NCI-H2081 (cell line): ENCODE data around the gene ANKHD1.
"Not testable (repeated sequence)": the region's sequence is repeated elsewhere in the genome, so short reads cannot be mapped to it uniquely, and the experiment has no call there.

ENCODE experiments used
- DNase-seq, 2 experiments: peaks; one replicate each; lab custom pipeline; 2025; lab: John Stamatoyannopoulos, UW

ANKHD1 gene

GRCh38 chr5:140421375-140421774 is 19.7 kb downstream of the ANKHD1 start:
- not testable (repeated sequence) for DNase-seq

- no peak for DNase-seq
Observed at GRCh38 chr5:140423609-140424008, 22.0 kb downstream of the ANKHD1 start.

- no peak for DNase-seq
Observed at GRCh38 chr5:140424135-140424534, 22.5 kb downstream of the ANKHD1 start.

- DNase-seq = not testable (repeated sequence)
Observed at GRCh38 chr5:140427726-140428125, 26.1 kb downstream of the ANKHD1 start.

GRCh38 chr5:140429724-140430123 is 28.1 kb downstream of the ANKHD1 start:
- DNase-seq = no peak

- no peak for DNase-seq
Observed at GRCh38 chr5:140432212-140432611, 30.6 kb downstream of the ANKHD1 start.

- DNase-seq = no peak
Observed at GRCh38 chr5:140432916-140433315, 31.3 kb downstream of the ANKHD1 start.

- DNase-seq = not testable (repeated sequence)
Observed at GRCh38 chr5:140457368-140457767, 55.7 kb downstream of the ANKHD1 start.

- no peak for DNase-seq
Observed at GRCh38 chr5:140466981-140467742, 65.5 kb downstream of the ANKHD1 start.

- DNase-seq = no peak
Observed at GRCh38 chr5:140468188-140468587, 66.6 kb downstream of the ANKHD1 start.

- DNase-seq = no peak
Observed at GRCh38 chr5:140469259-140469658, 67.6 kb downstream of the ANKHD1 start.

- no peak for DNase-seq
Observed at GRCh38 chr5:140480310-140481014, 78.8 kb downstream of the ANKHD1 start.

GRCh38 chr5:140481758-140482157 is 80.1 kb downstream of the ANKHD1 start:
- DNase-seq = no peak

- DNase-seq = no peak
Observed at GRCh38 chr5:140483055-140483454, 81.4 kb downstream of the ANKHD1 start.

- not testable (repeated sequence) for DNase-seq
Observed at GRCh38 chr5:140488141-140488540, 86.5 kb downstream of the ANKHD1 start.

GRCh38 chr5:140488914-140489313 is 87.3 kb downstream of the ANKHD1 start:
- DNase-seq = no peak

- no peak for DNase-seq
Observed at GRCh38 chr5:140497897-140498296, 96.3 kb downstream of the ANKHD1 start.

GRCh38 chr5:140498591-140498990 is 97.0 kb downstream of the ANKHD1 start:
- DNase-seq = no peak

GRCh38 chr5:140502834-140503233 is 101.2 kb downstream of the ANKHD1 start:
- no peak for DNase-seq

GRCh38 chr5:140509898-140510297 is 108.3 kb downstream of the ANKHD1 start:
- DNase-seq = peak; percentile 10 to 62

GRCh38 chr5:140513124-140513523 is 111.5 kb downstream of the ANKHD1 start:
- no peak for DNase-seq

- no peak for DNase-seq
Observed at GRCh38 chr5:140524003-140524402, 122.4 kb downstream of the ANKHD1 start.

GRCh38 chr5:140540227-140540626 is 138.6 kb downstream of the ANKHD1 start:
- DNase-seq = no peak
